M059J (cell line): ENCODE results near the gene JOSD1. TPM values are rescaled to one million over a fixed set of nuclear protein-coding genes. Genes with fewer than 3 reads are reported as not detected.
A peak's percentile ranks its signal among the peaks of the same experiment; 100 is the strongest.

Source experiments
- DNase-seq: peaks from one replicate; pipeline ENCODE4 v3.0.0-alpha.2; 2012; ENCODE audit warnings: low read depth
- total RNA-seq: library from RNA; depleted of rRNA; stranded (reverse); fragments of >200 nt; shearing (Covaris generic); gene quantifications from 2 replicates; pipeline ENCODE4 v1.2.3, GENCODE V29; 2014

The JOSD1 gene
- total RNA-seq, 1 experiment from 2014 or later, result 68.9 TPM

DNA sequence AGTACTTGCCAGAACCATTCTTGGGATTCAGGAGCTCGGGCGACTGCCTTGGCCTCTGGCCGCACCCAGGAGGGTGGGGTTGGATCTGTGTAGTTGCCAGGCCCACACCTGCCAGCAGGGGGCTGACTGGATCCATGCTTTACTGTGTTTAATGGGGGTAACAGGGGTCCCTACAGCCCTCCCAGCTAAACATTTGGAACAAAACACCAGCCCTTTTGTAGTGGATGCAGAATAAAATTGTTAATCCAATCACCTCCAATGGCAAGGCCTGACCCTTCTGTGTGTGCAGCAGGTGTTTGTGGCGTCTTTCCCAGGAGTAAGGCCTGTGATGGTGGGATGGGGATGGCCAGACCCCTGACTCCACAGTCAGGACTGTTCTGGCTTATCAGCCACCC lies 32.6 kb upstream of the JOSD1 start:
- no peak for DNase-seq

DNA sequence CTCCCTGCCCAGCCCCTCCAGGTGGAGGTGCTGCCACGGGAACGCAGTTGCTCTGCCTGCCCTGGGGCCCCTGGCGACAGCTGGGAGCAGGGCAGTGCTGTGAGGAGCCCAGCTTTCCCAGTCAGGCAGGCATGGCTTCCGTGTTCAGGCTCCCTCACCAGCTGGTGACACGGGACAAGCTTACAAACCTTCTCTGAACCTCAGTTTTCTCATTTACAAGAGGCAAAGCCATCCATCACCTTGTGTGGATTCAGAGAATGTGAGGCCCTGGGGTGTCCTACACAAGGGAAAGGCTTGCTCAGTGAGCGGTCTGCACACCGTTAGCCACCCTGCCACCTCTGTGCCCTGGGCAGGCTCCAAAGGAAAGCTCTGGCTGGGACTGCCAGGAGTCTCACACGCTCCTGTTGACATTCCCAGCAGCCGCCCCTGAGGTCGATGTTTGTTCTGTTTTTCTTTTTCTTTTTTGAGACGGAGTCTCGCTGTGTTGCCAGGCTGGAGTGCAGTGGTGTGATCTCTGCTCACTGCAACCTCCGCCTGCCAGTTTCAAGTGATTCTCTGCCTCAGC lies 31.6 kb upstream of the JOSD1 start:
- DNase-seq, result no peak

DNA sequence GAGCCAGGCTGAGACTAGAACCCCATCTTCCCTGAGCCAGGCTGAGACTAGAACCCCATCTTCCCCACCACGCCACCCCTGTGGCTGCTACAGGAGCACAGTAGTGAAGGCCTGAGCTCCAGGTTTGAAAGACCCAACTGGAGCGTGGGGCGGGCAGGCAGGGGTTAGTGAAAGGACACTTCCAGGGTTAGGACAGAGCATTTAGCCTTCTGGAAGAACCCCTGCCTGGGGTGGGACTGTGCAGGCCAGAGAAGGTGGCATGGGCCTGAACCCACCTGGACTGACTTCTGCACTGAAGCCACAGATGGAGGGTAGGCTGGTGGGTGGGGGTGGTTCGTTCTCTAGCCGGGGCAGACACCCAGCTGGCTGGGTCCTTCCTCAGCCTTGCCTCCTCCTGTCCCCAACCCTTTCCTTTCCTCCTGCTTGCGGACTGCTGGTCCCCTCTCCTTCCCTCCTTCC lies 31.0 kb upstream of the JOSD1 start:
- no peak for DNase-seq

DNA sequence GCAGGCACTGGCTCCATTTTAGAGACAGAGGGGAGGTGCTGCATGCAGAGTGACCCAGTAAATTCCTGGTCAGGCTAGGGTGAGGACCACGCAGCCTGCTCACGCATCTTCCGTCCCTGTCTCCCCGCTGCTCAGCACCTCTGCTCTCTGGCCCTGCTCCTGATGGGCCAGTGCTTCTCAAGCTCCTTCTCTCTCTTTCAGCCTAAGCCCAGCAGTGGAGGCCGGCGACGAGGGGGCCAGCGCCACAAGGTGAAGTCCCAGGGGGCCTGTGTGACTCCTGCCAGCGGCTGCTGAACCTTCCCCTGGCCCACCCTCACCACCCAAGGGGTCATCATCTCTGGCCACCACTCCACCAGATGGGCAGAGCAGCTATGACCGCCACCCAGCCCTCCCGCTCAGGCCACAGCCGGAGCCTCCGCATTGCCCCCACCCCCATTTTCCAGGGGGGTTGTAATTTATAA lies 29.7 kb upstream of the JOSD1 start:
- no peak for DNase-seq

DNA sequence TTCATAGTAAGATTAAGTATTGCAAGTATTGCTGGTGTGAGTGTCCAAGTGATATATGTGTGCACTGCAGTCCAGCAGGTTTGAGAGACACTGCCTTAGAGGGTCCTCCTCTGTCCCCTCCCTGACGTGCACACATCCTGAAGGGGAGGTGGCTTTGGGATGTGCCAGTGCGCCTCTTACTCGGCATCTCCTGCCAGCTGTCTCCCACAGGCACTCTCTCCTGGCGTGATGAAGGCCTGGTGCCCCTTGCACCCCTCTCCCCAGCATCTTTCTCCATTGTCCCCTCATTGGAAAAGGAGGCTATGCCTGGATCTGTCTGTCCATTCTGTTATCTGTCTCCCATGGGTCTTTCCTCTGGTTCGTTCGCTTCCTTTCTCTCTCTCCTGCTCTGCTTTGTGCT lies 29.2 kb upstream of the JOSD1 start:
- DNase-seq, result no peak

DNA sequence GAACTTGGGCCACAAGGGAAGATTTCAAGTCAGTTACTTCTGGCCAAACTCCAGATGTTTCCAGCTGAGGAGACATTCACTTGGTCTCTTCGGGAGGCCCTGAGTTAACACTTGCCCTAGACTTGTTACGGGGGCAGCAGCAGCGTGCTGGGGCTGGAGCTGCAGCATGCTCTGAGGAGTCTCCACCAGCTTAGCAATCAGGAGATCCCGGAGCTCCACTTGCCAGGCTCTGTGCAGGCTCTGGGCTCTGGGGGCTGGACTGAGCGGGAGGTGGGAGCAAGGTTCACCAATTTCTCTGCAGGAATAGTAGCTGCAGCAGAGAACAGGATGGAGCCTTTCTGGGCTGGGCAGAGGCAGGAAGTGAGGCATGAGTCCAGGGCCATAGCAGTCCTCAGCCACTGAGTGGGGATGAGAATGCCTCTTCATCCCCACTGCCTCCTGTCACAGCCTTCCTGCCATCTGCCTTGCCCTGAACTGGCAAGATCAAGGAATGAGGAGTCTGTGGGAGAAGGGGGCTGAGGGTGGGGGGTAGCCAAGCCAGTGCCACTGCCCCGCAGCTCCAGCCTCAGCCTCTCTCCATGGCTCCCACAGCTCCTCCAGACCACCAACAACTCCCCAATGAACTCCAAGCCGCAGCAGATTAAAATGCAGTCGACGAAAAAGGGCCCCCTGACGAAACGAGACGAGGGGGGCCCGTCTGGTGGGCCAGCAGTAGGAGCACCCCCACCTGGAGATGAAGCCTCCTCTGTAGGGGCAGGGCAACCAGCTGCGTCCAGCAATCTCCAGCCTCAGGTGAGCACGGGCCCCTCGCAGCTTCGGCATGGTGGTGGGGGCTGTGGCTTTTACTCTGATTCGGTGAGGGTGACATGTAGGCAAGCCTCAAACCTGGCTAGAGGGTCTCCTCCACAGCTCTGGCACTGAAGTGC lies 28.4 kb upstream of the JOSD1 start:
- no peak for DNase-seq

DNA sequence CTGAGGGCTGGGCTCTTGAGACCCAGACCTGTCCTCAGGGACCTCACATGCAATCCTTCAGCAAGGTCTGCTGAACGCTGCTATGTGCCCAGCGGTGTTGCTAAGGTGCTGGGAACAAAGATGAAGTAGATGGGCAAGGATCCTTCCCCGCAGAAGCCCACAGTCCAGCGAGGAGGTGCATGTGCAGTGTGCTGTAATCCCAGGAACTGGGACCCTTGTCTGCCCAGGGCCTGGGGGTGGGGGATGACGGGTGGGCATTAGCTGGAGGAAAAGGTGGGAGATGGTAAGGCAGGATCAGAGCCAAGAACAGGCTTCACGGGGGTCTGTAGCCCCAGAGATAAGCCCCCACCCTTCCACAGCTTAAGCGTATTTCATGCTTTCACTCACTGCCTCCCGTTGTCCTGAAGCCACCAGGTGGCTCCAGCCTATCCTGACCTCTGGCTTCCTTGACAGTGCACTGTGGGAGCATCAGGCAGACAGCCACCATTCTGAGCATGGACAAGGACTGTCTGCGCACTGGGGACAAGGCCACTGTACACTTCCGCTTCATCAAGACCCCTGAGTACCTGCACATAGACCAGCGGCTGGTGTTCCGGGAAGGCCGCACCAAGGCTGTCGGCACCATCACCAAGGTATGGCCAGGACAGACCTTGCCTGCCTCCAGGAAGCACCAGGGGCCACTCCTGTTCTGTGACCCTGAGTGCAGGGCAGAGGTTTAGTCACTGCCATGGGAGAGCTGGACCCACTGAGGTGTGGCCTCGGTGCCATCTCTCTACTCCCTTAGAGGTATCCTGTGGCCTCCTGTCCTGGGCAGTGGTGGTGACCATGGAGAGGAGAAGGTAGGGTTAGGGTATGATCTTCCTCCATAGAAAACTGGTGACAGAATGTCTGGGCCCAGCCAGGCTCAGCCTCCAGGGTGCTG lies 27.0 kb upstream of the JOSD1 start:
- DNase-seq, result no peak

DNA sequence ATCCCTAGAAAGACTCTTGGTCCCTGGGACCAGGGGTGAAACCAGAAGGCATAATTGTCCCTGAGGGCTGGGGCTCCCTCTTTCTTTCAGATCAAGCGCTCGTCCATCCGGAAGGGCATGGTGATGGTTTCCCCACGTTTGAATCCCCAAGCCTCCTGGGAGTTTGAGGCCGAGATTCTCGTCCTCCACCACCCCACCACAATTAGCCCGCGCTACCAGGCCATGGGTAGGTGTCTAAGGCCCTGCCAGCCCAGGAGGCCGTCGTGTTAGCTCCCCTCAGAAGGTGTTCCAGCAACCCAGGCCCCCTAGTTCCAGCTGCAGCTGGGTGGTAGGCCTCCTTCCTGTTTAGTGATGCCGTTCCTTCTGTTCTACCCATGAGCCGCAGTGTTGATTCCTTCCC lies 26.4 kb upstream of the JOSD1 start:
- no peak for DNase-seq

DNA sequence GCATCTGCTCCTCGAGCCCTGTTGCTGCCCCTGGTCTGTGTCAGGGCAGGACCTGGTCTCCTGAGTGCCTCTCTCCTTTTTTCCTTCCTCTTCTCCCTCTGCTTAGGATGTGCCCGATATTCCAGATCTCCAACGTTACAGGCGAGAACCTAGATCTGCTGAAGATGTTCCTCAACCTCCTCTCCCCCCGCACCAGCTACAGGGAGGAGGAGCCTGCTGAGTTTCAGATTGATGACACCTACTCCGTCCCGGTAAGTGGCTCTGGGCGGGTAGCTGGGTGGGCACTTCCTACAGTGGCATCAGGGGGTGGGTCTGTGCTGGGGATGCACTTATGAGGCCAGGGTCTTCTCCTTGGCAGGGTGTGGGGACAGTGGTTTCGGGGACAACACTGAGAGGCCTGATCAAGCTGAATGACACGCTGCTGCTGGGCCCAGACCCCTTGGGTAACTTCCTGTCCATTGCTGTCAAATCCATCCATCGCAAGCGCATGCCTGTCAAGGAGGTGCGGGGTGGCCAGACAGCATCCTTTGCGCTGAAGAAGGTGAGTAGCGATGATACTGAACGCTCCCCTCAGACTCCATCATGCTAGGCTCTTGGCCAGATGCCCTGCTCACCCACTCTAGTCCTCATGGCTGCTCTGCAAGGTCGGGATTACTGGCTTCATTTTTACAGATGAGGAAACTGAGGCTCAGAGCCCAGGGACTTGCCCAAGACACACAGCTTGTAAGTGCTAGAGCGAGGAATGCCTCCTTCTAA lies 25.3 kb upstream of the JOSD1 start:
- no peak for DNase-seq

DNA sequence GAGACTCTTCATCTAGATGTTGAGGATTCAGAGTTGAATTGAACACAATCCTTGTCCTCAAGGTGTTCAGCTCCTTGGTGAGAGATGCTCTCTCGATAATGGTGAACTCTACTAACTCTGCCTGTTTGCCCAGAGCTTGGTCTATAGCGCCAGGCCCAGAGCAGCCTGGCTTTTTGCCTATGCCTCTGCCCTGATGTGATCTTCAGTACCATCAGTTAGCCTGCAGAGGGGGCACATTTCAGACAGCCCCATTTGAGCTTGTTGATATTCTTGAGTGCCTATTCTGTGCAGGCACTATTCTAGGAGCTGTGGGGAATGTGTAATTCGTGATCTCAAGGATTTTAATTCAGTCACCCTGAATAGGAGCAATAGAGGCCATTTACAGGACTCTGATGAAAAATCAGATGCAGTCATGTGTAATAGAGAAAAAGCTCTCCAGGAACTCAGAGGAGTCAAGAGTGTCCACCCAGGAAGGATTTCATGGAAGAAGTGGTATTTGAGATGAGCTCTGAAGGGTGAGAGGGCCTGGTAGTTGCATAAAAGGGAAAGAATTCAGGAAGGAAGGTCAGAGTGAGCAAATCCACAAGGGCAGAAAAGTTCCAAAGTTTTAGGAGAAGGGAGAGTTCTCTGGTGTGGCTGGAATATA lies 24.3 kb upstream of the JOSD1 start:
- DNase-seq, result peak; percentile 39

DNA sequence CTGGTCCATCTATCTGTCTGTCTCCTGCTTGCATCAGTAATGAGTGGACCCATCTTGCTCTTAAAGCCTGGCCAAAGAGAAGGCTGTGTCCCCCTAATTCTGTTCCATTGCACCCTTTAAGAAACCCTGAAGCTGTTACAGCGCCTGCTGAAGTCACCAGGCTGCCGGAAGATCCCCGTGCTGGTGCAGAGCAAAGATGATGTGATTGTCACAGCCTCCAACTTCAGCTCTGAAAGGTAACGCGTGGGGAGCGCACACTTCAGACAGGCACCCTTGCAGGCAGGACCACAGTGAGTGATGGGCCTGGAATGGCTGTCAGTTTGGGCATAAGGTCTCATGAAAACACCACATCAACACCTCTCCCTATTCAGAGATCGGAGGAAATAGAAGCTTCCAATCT lies 23.4 kb upstream of the JOSD1 start:
- no peak for DNase-seq

DNA sequence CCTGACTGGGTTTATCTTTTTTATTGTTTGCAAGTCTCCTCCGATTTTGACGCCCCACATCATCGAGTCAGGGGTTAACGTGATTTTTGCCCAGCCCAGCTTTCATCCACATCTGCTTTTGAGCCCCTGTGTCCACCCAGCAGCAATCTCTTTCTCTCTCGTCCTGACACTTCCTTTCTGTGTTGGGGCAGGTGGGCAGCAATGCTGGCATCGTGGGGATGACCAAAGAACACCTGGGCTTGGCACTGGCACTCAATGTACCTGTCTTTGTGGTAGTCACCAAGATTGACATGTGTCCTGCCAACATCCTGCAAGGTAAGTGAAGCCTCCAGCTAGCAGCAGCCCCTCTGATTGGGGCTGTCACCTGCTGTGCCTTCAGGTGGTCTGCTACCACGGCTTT lies 20.8 kb upstream of the JOSD1 start:
- DNase-seq, result no peak

DNA sequence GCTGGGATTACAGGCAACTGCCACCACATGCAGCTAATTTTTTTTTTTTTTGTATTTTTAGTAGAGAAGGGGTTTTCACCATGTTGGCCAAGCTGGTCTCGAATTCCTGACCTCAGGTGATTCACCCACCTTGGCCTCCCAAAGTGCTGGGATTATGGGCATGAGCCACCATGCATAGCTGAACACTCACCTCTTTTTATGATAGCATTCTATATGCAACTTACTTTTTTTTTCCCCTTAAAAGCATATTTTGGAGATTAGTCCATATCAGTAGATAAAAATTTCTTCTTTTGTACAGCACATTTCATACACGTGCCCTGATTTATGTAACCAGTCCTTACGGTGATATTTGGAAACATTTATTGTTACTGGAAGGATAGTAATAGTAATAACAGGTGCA lies 19.6 kb upstream of the JOSD1 start:
- no peak for DNase-seq

DNA sequence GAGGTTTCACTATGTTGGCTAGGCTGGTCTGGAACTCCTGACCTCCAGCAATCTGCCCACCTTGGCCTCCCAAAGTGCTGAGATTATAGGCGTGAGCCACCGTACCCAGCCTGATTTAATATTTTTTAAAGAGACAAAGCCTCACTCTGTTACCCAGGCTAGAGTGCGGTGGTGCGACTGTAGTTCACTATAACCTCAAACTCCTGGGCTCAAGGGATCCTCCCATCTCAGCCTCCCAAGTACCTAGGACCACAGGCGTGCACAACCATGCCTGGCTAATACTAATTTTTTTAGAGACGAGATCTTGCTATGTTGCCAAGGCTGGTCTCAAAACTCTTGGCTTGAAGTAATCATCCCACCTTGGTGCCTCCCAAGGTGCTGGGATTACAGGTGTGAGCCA lies 18.5 kb upstream of the JOSD1 start:
- DNase-seq, result no peak

DNA sequence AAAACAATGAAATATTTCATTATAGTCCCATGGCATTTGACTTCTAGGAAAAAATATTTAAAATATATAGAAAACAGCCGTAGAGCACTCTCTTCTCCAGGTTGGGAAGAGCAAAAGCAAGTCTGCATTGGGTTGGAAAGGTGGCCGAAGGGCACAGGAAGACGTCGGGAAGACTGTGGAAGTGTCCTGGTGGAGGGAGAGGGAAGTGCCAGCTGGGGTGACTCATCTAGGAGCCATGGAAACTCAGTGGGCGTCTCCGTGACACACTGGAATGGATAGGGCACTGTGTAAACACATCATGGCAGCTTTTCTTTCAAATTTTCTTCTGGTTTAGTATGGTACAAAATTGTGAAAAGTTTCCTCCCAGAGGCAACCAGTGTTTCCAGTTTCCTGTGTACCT lies 17.7 kb upstream of the JOSD1 start:
- peak; percentile 89 for DNase-seq

DNA sequence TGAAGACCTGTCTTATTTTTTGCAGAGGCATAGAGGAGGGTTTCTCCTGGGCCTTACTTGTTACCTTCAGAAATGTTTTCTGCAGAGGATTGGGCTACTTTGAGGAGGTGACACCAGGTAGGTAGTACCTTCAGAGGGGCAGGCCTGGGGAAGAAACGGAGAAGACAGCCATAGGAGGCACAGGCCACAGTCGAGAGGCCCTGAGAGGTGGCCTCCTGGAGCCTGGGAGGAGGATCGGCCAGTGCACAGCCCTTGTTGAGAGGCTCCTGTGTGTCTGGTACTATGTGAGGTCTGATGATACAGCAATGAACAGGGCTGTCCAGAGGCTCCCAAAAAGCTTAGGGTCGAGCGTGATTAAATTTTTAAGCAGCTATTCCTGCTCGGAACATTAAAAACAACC lies 16.5 kb upstream of the JOSD1 start:
- DNase-seq, result no peak

DNA sequence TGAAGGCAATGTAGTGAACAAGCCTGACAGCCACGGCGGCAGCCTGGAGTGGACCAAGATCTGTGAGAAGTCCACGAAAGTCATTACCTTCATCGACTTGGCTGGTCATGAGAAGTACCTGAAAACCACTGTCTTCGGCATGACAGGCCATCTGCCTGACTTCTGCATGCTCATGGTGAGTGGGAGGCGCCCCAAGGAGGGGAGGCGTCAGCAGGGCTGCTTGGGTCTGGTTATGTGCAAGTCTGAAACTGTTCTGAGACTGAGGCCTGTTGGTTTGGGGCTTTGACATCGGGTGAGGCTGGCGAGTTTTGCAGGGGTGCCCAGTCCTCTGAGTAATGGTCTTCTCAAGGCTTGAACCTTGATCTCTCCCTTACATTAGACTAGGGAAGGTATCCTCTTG lies 16.1 kb upstream of the JOSD1 start:
- no peak for DNase-seq

DNA sequence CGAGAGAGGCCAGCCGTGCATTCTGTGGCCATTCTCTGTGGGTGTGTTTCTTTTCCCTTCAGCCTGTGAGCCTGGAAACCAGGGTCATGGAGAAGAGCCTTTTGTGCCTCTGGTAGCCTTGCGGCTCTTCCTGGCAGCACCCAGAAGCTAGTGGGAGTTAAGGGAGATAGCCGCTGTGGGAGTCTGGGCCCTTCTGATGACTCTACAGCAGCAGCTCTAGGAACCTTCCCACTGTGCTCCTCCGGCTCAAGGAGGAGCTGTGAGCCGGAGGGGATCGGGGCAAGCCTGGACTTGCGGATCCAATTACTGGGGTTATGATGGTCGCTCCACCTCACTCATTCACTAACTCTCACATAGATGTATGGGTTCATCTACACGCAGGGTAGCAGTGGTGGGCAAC lies 15.5 kb upstream of the JOSD1 start:
- no peak for DNase-seq

DNA sequence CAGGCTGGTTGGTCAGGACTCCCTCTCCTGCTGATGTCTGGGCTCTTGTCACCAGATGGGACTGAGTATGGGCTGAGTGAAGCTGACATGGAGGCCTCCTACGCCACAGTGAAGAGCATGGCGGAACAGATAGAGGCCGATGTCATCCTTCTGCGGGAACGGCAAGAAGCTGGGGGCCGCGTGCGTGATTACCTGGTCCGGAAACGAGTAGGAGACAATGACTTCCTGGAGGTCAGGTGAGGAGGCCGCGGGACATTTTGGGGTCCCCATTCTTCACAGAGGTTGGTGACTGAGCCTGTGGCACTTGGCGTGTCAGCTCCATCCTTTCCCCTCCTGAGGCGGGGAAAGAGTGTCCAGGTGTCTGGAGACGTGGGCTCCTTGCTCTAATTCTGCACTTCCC lies 15.1 kb upstream of the JOSD1 start:
- DNase-seq, result no peak

DNA sequence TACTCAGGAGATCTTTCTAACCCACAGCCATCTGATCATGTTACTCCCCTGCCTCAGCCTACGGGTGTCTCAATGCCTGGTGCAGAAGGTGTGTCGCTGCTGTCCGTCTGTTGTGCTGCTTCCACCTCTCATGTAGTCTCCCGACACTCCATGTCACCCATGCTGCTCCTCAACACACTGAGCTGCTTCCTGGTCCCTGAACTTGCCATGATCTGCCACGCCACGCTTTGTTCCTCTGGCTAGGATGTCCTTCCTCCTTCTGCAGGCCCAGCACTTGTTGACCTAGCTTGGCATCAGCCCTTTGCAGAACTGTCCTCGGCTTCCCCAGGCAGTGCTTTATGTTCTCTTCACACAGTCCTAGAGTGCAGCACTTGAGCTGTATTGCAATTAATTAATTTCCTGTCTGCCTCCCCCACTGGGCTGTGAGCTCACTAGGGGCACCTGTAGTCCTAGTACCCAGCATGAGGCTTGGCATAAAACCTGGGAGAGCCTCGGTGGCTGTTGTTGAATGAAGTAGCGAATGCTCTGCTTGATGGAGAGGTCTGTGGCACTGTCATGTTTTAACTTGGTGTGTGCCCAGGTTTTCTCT lies 14.5 kb upstream of the JOSD1 start:
- DNase-seq, result no peak

DNA sequence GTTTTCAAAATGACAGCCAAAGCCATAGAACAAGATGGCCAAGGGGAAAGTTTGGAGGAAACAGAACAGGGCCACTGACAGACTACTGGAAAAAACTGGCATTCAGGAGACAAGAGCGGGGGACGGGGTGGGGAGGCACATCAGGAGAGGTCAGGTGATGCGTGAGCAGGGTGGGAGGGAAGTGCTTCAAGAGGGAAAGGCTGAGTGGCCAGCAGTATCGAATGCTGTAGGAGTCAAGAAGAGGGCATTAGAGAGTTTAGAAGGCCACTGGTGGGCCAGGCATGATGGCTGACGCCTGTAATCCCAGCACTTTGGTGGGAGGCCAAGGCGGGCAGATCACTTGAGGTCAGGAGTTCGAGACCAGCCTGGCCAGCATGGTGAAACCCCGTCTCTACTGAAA lies 13.2 kb upstream of the JOSD1 start:
- no peak for DNase-seq
